Measurements from ENCODE around the gene NTF4.

Gene NTF4

DNA sequence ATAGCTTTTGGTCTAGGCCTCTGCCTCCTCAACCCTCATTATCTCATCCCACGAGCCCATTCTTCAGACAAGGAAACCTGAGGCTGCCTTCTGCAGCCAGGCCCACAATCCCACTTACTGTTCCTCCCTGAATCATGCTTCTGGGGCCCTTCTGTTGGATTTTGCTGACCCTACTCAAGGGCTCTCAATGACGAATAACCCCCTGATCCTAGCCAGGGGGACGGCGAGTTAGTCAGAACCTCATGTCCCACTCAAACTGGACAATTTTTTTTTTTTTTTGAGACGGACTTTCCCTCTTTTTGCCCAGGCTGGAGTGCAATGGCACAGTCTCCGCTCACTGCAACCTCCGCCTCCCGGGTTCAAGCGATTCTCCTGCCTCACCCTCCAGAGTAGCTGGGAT lies 42.5 kb downstream of the NTF4 start:
- Histone ChIP-seq H3K79me2 (ENCODE audit: insufficient read depth, low read length) (no peaks in the 10 kb centered on the region), H3K27ac (ENCODE audit: low read depth, low read length, poor library complexity, severe bottlenecking) (no peak overlapping the region), H3K4me3 (ENCODE audit: low read depth, low read length, poor library complexity, severe bottlenecking) (no peak overlapping the region), H3K27me3 (ENCODE audit: insufficient read depth, low read length) (no peaks in the 10 kb centered on the region), H3K4me2 (ENCODE audit: low read length) (no peak overlapping the region), H3K36me3 (ENCODE audit: insufficient read depth, low read length) (no peaks in the 10 kb centered on the region), H3K9ac (ENCODE audit: low read length) (no peak overlapping the region), H2AFZ (ENCODE audit: low read length) (no peak overlapping the region), H3F3A (ENCODE audit: insufficient read depth, low read length) (no peaks in the 10 kb centered on the region), H3K4me1 (ENCODE audit: insufficient read depth, low read length, severe bottlenecking) (peaks cover 45% of the 10 kb centered on the region), H3K9me2 (ENCODE audit: low read depth, low read length) (no peaks in the 10 kb centered on the region), H4K20me1 (ENCODE audit: insufficient read depth, low read length) (no peaks in the 10 kb centered on the region), H3K9me3 (ENCODE audit: low read length) (no peaks in the 10 kb centered on the region)
- TF ChIP-seq, protein P1, sequence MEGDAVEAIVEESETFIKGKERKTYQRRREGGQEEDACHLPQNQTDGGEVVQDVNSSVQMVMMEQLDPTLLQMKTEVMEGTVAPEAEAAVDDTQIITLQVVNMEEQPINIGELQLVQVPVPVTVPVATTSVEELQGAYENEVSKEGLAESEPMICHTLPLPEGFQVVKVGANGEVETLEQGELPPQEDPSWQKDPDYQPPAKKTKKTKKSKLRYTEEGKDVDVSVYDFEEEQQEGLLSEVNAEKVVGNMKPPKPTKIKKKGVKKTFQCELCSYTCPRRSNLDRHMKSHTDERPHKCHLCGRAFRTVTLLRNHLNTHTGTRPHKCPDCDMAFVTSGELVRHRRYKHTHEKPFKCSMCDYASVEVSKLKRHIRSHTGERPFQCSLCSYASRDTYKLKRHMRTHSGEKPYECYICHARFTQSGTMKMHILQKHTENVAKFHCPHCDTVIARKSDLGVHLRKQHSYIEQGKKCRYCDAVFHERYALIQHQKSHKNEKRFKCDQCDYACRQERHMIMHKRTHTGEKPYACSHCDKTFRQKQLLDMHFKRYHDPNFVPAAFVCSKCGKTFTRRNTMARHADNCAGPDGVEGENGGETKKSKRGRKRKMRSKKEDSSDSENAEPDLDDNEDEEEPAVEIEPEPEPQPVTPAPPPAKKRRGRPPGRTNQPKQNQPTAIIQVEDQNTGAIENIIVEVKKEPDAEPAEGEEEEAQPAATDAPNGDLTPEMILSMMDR (IDR thresholded peaks at IDR 0.05; ENCODE audit: low read length) = no peak
- no peak for TF ChIP-seq EZH2 (IDR thresholded peaks at IDR 0.05; ENCODE audit: borderline replicate concordance, low read length)

DNA sequence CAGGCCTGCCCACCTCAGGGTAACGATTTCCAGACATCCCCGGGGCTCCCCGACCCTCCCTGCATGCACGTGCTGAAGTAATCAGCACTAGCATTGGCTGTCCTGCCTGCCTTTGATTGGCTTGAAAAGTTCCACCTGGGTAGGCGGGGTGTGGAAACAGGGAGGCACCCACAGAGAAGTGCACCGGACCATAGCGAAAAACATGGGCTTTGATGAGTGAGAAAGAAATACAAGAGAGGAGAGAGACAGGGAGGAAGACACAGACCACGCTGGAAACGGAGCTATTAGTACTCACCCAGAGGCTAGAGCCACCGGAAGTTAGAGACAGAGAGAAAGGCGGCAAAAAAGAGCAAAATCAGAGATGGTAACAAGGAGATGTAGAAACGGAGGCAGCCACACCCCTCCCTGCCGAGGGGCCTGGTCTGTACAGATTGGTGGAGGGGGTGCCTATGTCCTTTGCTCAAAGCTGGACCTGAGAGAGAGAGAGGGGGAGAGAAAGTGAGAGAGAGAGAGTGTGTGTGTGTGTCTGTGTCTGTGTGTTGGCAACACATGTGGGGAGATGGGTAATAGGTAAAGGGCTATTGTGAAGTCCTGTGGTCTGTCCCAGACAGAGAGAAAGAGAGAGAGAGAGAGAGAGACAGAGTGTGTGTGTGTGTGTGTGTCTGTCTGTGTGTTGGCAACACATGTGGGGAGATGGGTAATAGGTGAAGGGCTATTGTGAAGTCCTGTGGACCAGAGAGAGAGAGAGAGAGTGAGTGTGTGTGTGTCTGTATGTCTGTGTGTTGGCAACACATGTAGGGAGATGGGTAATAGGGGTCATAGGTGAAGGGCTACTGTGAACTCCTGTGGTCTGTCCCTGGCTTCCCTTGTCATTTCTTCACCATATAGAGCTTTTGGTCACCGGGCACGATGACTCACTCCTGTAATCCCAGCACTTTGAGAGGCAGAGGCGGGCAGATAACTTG lies 43.4 kb downstream of the NTF4 start:
- peak overlapping the region; percentile 31; the same call in 1 of the 2 replicates for H3K9ac ChIP-seq (ENCODE audit: low read length)
- H3K36me3 ChIP-seq (ENCODE audit: insufficient read depth, low read length) = no peaks in the 10 kb centered on the region
- H4K20me1 ChIP-seq (ENCODE audit: insufficient read depth, low read length) = no peaks in the 10 kb centered on the region
- H3K27me3 ChIP-seq (ENCODE audit: insufficient read depth, low read length) = no peaks in the 10 kb centered on the region
- H3K9me3 ChIP-seq (ENCODE audit: low read length) = no peaks in the 10 kb centered on the region
- H3F3A ChIP-seq (ENCODE audit: insufficient read depth, low read length) = no peaks in the 10 kb centered on the region
- H3K4me3 ChIP-seq (ENCODE audit: low read depth, low read length, poor library complexity, severe bottlenecking) = peak overlapping the region; percentile 31
- peak overlapping the region; percentile 60 for H3K4me2 ChIP-seq (ENCODE audit: low read length)
- H3K9me2 ChIP-seq (ENCODE audit: low read depth, low read length) = no peaks in the 10 kb centered on the region
- peaks cover 45% of the 10 kb centered on the region for H3K4me1 ChIP-seq (ENCODE audit: insufficient read depth, low read length, severe bottlenecking)
- TF ChIP-seq EZH2 (IDR thresholded peaks at IDR 0.05; ENCODE audit: borderline replicate concordance, low read length) = no peak
- TF ChIP-seq, protein P1 (IDR thresholded peaks at IDR 0.05; ENCODE audit: low read length) = no peak
- H3K27ac ChIP-seq (ENCODE audit: low read depth, low read length, poor library complexity, severe bottlenecking) = peak overlapping the region; percentile 57
- H2AFZ ChIP-seq (ENCODE audit: low read length) = peak overlapping the region; percentile 75; the same call in 1 of the 2 replicates
- H3K79me2 ChIP-seq (ENCODE audit: insufficient read depth, low read length) = no peaks in the 10 kb centered on the region

DNA sequence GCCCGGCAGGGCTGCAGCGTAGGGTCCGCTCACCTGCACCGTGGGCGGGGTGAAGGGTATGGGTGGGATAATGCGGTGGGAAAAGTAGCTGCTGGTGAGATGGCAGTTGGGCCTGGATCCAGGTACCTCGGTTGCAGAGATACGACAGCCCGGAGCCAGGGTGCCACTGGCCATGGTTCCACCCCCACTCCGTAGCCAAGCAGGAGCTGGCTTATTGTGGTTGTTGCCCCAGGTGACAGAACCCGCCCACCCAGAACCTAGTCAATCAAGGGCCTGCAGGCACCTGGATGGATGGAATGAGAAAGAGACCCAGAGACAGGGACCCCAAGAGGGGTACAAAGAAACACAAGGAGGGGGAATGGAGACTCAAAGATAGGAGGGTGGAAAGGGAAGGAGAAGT lies 44.3 kb downstream of the NTF4 start:
- Histone ChIP-seq H3K27me3 (ENCODE audit: insufficient read depth, low read length) (no peaks in the 10 kb centered on the region), H3K9me2 (ENCODE audit: low read depth, low read length) (no peaks in the 10 kb centered on the region), H3F3A (ENCODE audit: insufficient read depth, low read length) (no peaks in the 10 kb centered on the region), H2AFZ (ENCODE audit: low read length) (no peak overlapping the region), H3K36me3 (ENCODE audit: insufficient read depth, low read length) (peaks cover 9% of the 10 kb centered on the region), H3K4me2 (ENCODE audit: low read length) (peak overlapping the region; percentile 60; the same call in 1 of the 2 replicates), H4K20me1 (ENCODE audit: insufficient read depth, low read length) (no peaks in the 10 kb centered on the region), H3K9me3 (ENCODE audit: low read length) (no peaks in the 10 kb centered on the region), H3K9ac (ENCODE audit: low read length) (no peak overlapping the region; the same call in 1 of the 2 replicates), H3K27ac (ENCODE audit: low read depth, low read length, poor library complexity, severe bottlenecking) (no peak overlapping the region), H3K79me2 (ENCODE audit: insufficient read depth, low read length) (no peaks in the 10 kb centered on the region), H3K4me1 (ENCODE audit: insufficient read depth, low read length, severe bottlenecking) (peaks cover 45% of the 10 kb centered on the region), H3K4me3 (ENCODE audit: low read depth, low read length, poor library complexity, severe bottlenecking) (no peak overlapping the region)
- no peak for TF ChIP-seq EZH2 (IDR thresholded peaks at IDR 0.05; ENCODE audit: borderline replicate concordance, low read length)
- TF ChIP-seq, protein P1 (IDR thresholded peaks at IDR 0.05; ENCODE audit: low read length) = no peak
